Skeletal muscle tissue (tissue), 4 donors: ENCODE results near the gene KCNMB3. TPM values are rescaled to one million over a fixed set of nuclear protein-coding genes. Genes with fewer than 3 reads are reported as not detected.
"Not testable (repeated sequence)": the region's sequence is repeated elsewhere in the genome, so short reads cannot be mapped to it uniquely, and the experiment has no call there.

Source experiments
- H3K27ac ChIP-seq: one replicate; pipeline ENCODE4 v1.7.0; 2013; ENCODE audit warnings: mild to moderate bottlenecking, low read depth, low read length, inconsistent platforms
- H3K27me3 ChIP-seq, 3 donors: one replicate each; pipeline ENCODE4 v1.7.0; 2013; ENCODE audit warnings: low read length in 3 of 3; ENCODE audit not compliant: control insufficient read depth in 3 of 3, insufficient read depth in 3 of 3
- H3K36me3 ChIP-seq, 3 donors: one replicate each; pipeline ENCODE4 v1.7.0; 2013; ENCODE audit warnings: low read length in 3 of 3; ENCODE audit not compliant: control insufficient read depth in 3 of 3, insufficient read depth in 3 of 3
- H3K4me1 ChIP-seq, 3 donors: one replicate each; pipeline ENCODE4 v1.7.0; 2013; ENCODE audit warnings: low read length in 3 of 3, mild to moderate bottlenecking in 3 of 3; ENCODE audit not compliant: control insufficient read depth in 3 of 3, insufficient read depth in 3 of 3
- H3K4me3 ChIP-seq, 3 donors: one replicate each; pipeline ENCODE4 v1.7.0; 2013; ENCODE audit warnings: low read length in 3 of 3
- H3K9ac ChIP-seq, 3 donors: one replicate each; pipeline ENCODE4 v1.7.0; 2013; ENCODE audit warnings: low read length in 3 of 3, mild to moderate bottlenecking in 3 of 3, moderate library complexity in 2 of 3, low read depth in 1 of 3
- H3K9me3 ChIP-seq, 3 donors: one replicate each; pipeline ENCODE4 v1.7.0; 2013; ENCODE audit warnings: low read length in 3 of 3; ENCODE audit not compliant: control insufficient read depth in 3 of 3
- total RNA-seq: library from RNA; depleted of rRNA; stranded (reverse); fragments of >200 nt; gene quantifications from one replicate; pipeline ENCODE4 v1.2.3, GENCODE V29; 2014
- donor health status: Osteomylitis.

The KCNMB3 gene
- total RNA-seq, 1 donor from 2014 or later: 2.6 TPM

GRCh38 chr3:179278932-179279693 is 28.2 kb upstream of the KCNMB3 start:
- Histone ChIP-seq H3K27me3 (no peaks in the 10 kb centered on the region), H3K9ac (no peak overlapping the region), H3K4me3 (no peak overlapping the region), H3K27ac (no peak overlapping the region), H3K9me3 (no peaks in the 10 kb centered on the region), H3K4me1 (no peaks in the 10 kb centered on the region), H3K36me3 (no peaks in the 10 kb centered on the region)

GRCh38 chr3:179278151-179278550 is 27.2 kb upstream of the KCNMB3 start:
- Histone ChIP-seq H3K27me3 (no peaks in the 10 kb centered on the region), H3K4me3 (no peak overlapping the region), H3K4me1 (no peaks in the 10 kb centered on the region), H3K27ac (no peak overlapping the region), H3K36me3 (no peaks in the 10 kb centered on the region), H3K9me3 (no peaks in the 10 kb centered on the region), H3K9ac (no peak overlapping the region)

GRCh38 chr3:179276743-179277142 is 25.8 kb upstream of the KCNMB3 start:
- no peak overlapping the region for H3K27ac ChIP-seq
- H3K27me3 ChIP-seq: no peaks in the 10 kb centered on the region
- H3K4me1 ChIP-seq: no peaks in the 10 kb centered on the region
- no peak overlapping the region for H3K9ac ChIP-seq
- no peaks in the 10 kb centered on the region for H3K9me3 ChIP-seq
- H3K4me3 ChIP-seq: no peak overlapping the region
- H3K36me3 ChIP-seq: no peaks in the 10 kb centered on the region

GRCh38 chr3:179276001-179276400 is 25.1 kb upstream of the KCNMB3 start:
- no peaks in the 10 kb centered on the region for H3K4me1 ChIP-seq
- H3K27ac ChIP-seq: no peak overlapping the region
- H3K27me3 ChIP-seq: no peaks in the 10 kb centered on the region
- H3K4me3 ChIP-seq: no peak overlapping the region
- no peaks in the 10 kb centered on the region for H3K36me3 ChIP-seq
- no peaks in the 10 kb centered on the region for H3K9me3 ChIP-seq
- H3K9ac ChIP-seq: no peak overlapping the region

GRCh38 chr3:179274434-179274833 is 23.5 kb upstream of the KCNMB3 start:
- not testable (repeated sequence) for H3K27ac ChIP-seq, H3K9me3 ChIP-seq, H3K36me3 ChIP-seq, H3K4me1 ChIP-seq, H3K27me3 ChIP-seq, H3K9ac ChIP-seq, H3K4me3 ChIP-seq

GRCh38 chr3:179272385-179272784 is 21.5 kb upstream of the KCNMB3 start:
- Histone ChIP-seq H3K9me3 (no peaks in the 10 kb centered on the region), H3K4me1 (no peaks in the 10 kb centered on the region), H3K36me3 (no peaks in the 10 kb centered on the region), H3K9ac (no peak overlapping the region), H3K4me3 (no peak overlapping the region), H3K27ac (no peak overlapping the region), H3K27me3 (no peaks in the 10 kb centered on the region)

- Histone ChIP-seq H3K4me3 (no peak overlapping the region), H3K27me3 (peaks cover 0 to 9% (median 4%) of the 10 kb centered on the region in 3 donors), H3K9ac (no peak overlapping the region), H3K9me3 (no peaks in the 10 kb centered on the region), H3K36me3 (no peaks in the 10 kb centered on the region), H3K27ac (no peak overlapping the region), H3K4me1 (no peaks in the 10 kb centered on the region)
Measured at GRCh38 chr3:179269152-179269707, 18.3 kb upstream of the KCNMB3 start.

GRCh38 chr3:179268400-179269051 is 17.6 kb upstream of the KCNMB3 start:
- H3K4me3 ChIP-seq: no peak overlapping the region
- H3K27ac ChIP-seq: no peak overlapping the region
- no peaks in the 10 kb centered on the region for H3K36me3 ChIP-seq
- H3K27me3 ChIP-seq: peaks cover 0 to 9% (median 4%) of the 10 kb centered on the region in 3 donors
- no peaks in the 10 kb centered on the region for H3K9me3 ChIP-seq
- H3K4me1 ChIP-seq: no peaks in the 10 kb centered on the region
- H3K9ac ChIP-seq: no peak overlapping the region

- H3K27ac ChIP-seq: no peak overlapping the region
- peaks cover 0 to 9% (median 4%) of the 10 kb centered on the region in 3 donors for H3K27me3 ChIP-seq
- no peaks in the 10 kb centered on the region for H3K36me3 ChIP-seq
- H3K9ac ChIP-seq: no peak overlapping the region
- peak overlapping the region in 1 of 3 donors; percentile 2 for H3K4me3 ChIP-seq
- H3K9me3 ChIP-seq: no peaks in the 10 kb centered on the region
- no peaks in the 10 kb centered on the region for H3K4me1 ChIP-seq
Measured at GRCh38 chr3:179266701-179267211, 15.8 kb upstream of the KCNMB3 start.

GRCh38 chr3:179265875-179266274 is 15.0 kb upstream of the KCNMB3 start:
- Histone ChIP-seq H3K9ac (no peak overlapping the region), H3K27ac (no peak overlapping the region), H3K4me3 (no peak overlapping the region), H3K27me3 (peaks cover 0 to 9% (median 4%) of the 10 kb centered on the region in 3 donors), H3K4me1 (peaks cover 0 to 3% (median 0%) of the 10 kb centered on the region in 3 donors), H3K9me3 (no peaks in the 10 kb centered on the region), H3K36me3 (no peaks in the 10 kb centered on the region)
